GM20000 (cell line): ENCODE measurements around the gene TMEM114.
"Not testable (repeated sequence)": the region's sequence is repeated elsewhere in the genome, so short reads cannot be mapped to it uniquely, and the experiment has no call there.

Experiments used
- DNase-seq: peaks from one replicate; pipeline ENCODE4 v3.0.0; 2012; ENCODE audit warnings: low spot score
- TF ChIP-seq, protein P1 (sequence below): IDR thresholded peaks from 2 replicates; pipeline ENCODE4 v1.5.1; 2012; ENCODE audit warnings: mild to moderate bottlenecking, control low read depth; ENCODE audit errors: extremely low read depth, missing control alignments

The TMEM114 gene

GRCh38 chr16:8572919-8573724 lies 17.2 kb downstream of the TMEM114 start:
- no peak for DNase-seq
- TF ChIP-seq, protein P1, sequence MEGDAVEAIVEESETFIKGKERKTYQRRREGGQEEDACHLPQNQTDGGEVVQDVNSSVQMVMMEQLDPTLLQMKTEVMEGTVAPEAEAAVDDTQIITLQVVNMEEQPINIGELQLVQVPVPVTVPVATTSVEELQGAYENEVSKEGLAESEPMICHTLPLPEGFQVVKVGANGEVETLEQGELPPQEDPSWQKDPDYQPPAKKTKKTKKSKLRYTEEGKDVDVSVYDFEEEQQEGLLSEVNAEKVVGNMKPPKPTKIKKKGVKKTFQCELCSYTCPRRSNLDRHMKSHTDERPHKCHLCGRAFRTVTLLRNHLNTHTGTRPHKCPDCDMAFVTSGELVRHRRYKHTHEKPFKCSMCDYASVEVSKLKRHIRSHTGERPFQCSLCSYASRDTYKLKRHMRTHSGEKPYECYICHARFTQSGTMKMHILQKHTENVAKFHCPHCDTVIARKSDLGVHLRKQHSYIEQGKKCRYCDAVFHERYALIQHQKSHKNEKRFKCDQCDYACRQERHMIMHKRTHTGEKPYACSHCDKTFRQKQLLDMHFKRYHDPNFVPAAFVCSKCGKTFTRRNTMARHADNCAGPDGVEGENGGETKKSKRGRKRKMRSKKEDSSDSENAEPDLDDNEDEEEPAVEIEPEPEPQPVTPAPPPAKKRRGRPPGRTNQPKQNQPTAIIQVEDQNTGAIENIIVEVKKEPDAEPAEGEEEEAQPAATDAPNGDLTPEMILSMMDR = peak; percentile 33

DNA sequence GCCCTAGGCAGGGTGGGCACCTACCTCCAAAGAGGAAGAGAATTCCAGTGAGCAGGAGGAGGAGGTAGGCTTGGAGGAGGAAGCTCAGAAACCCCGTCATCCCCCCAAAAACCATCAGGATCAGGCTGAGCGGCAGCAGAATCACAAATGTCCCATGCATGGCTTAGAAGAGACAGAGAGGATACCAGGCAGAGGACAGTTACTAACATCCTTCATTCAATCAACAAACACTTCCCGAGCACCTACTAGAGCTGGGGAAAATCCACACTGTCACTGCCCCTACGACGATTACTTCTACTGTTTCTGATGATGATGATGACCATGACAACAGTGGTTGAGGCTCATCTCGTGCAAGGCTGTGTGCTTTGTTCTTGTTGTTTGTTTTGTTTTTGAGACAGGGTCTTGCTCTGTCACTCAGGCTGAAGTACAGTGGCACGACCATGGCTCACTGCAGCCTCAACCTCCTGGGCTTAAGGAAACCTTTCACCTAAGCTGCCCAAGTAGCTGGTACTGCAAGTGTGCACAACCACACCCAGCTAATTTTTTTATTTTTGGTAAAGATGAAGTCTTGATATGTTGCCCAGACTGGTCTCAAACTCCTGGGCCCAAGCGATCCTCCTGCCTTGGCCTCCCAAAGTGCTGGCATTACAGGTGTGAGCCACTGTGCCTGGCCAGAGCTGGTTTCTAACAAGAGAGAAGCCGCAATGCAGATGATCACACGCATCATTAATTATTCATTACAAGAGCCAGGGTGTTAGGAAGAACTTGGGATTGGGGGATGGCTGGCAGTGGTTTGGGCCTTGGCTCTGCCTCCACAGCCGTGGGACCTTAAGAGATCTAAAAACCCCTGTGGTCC lies 18.0 kb downstream of the TMEM114 start:
- TF ChIP-seq, protein P1 = no peak
- DNase-seq = no peak

GRCh38 chr16:8571061-8571596 lies 19.2 kb downstream of the TMEM114 start:
- TF ChIP-seq, protein P1 = no peak
- DNase-seq = no peak

- DNase-seq = not testable (repeated sequence)
Observed at GRCh38 chr16:8570393-8570792, 19.9 kb downstream of the TMEM114 start.

GRCh38 chr16:8569650-8570346 lies 20.5 kb downstream of the TMEM114 start:
- TF ChIP-seq, protein P1 = no peak
- DNase-seq = no peak

- DNase-seq = no peak
- TF ChIP-seq, protein P1 = no peak
Observed at GRCh38 chr16:8568231-8568617, 22.1 kb downstream of the TMEM114 start.

- TF ChIP-seq, protein P1 = peak; percentile 93
- peak; percentile 84 for DNase-seq
Observed at GRCh38 chr16:8567355-8568230, 22.7 kb downstream of the TMEM114 start.
